NCI-H774 (cell line): Measurements from ENCODE around the gene GNAT3.

Experiments used
- DNase-seq: peaks from one replicate; lab custom pipeline; 2025; lab: John Stamatoyannopoulos, UW

GNAT3 gene

GRCh38 chr7:80511964-80512363 is at the start of gene GNAT3:
TSS of gene GNAT3 (minus strand) at chr7:80512064. CDS start at chr7:80511926, 138 bp downstream.
- no peak for DNase-seq

- DNase-seq: no peak
These were observed 46.3 kb upstream of the GNAT3 start for GRCh38 chr7:80558116-80558515.

GRCh38 chr7:80552031-80552694 is 40.3 kb upstream of the GNAT3 start:
- DNase-seq: no peak

GRCh38 chr7:80550005-80550404 is 38.1 kb upstream of the GNAT3 start:
- DNase-seq: no peak

- no peak for DNase-seq
These were observed 37.1 kb upstream of the GNAT3 start for GRCh38 chr7:80548840-80549530.

- no peak for DNase-seq
These were observed 30.5 kb upstream of the GNAT3 start for GRCh38 chr7:80542398-80542797.

GRCh38 chr7:80540836-80541235 is 29.0 kb upstream of the GNAT3 start:
- DNase-seq: no peak

GRCh38 chr7:80537091-80537490 is 25.2 kb upstream of the GNAT3 start:
- no peak for DNase-seq

GRCh38 chr7:80536426-80536825 is 24.6 kb upstream of the GNAT3 start:
- DNase-seq: no peak

- no peak for DNase-seq
These were observed 21.4 kb upstream of the GNAT3 start for GRCh38 chr7:80533287-80533686.

GRCh38 chr7:80532153-80532552 is 20.3 kb upstream of the GNAT3 start:
- DNase-seq: no peak

- no peak for DNase-seq
These were observed 18.3 kb upstream of the GNAT3 start for GRCh38 chr7:80530136-80530535.

- no peak for DNase-seq
These were observed 17.5 kb upstream of the GNAT3 start for GRCh38 chr7:80529362-80529761.

GRCh38 chr7:80528689-80529088 is 16.8 kb upstream of the GNAT3 start:
- DNase-seq: no peak

- no peak for DNase-seq
These were observed 14.6 kb upstream of the GNAT3 start for GRCh38 chr7:80526472-80526871.

- DNase-seq: no peak
These were observed 12.8 kb upstream of the GNAT3 start for GRCh38 chr7:80524693-80525092.

GRCh38 chr7:80521809-80522208 is 9.9 kb upstream of the GNAT3 start:
- DNase-seq: no peak

- DNase-seq: no peak
These were observed 8.3 kb upstream of the GNAT3 start for GRCh38 chr7:80520199-80520598.

- no peak for DNase-seq
These were observed 5.5 kb upstream of the GNAT3 start for GRCh38 chr7:80517282-80517747.

GRCh38 chr7:80515298-80515697 is 3.4 kb upstream of the GNAT3 start:
- DNase-seq: no peak

- no peak for DNase-seq
These were observed 1.8 kb downstream of the GNAT3 start for GRCh38 chr7:80510021-80510420.

- DNase-seq: no peak
These were observed 3.4 kb downstream of the GNAT3 start for GRCh38 chr7:80508440-80508839.

GRCh38 chr7:80505900-80506500 is 5.9 kb downstream of the GNAT3 start:
- DNase-seq: no peak
